ENCODE measurements around the gene GMPPB. TPM values are rescaled to one million over a fixed set of nuclear protein-coding genes. Genes with fewer than 3 reads are reported as not detected.

GMPPB gene
- total RNA-seq (10 to 100 TPM; 41.0 to 69.5 TPM), polyA plus RNA-seq (ENCODE audit: insufficient read length in 6 of 6) (10 to 100 TPM; 11.0 to 19.8 (median 12.6) TPM)
- long read RNA-seq, donor 1, full-length matches to known transcripts: 11 of 11 reads
- long read RNA-seq, donor 1, partial matches to known transcripts: 0 of 11 reads
- long read RNA-seq, donor 1, other reads (novel, unspliced or antisense): 0 of 11 reads
- long read RNA-seq, donor 2, partial matches to known transcripts: 0 of 5 reads
- long read RNA-seq, donor 2, other reads (novel, unspliced or antisense): 0 of 5 reads
- long read RNA-seq, donor 3, partial matches to known transcripts: 12 of 14 reads
- long read RNA-seq, donor 3, other reads (novel, unspliced or antisense): 0 of 14 reads
- long read RNA-seq, donor 4, transcript GMPPB-202 (9 exons, 1,582 nt): major isoform, 42 of 48 reads
- long read RNA-seq, donor 4, partial matches to known transcripts: 1 of 48 reads
- long read RNA-seq, donor 4, other reads (novel, unspliced or antisense): 4 of 48 reads
- long read RNA-seq, donor 5, partial matches to known transcripts: 0 of 4 reads
- long read RNA-seq, donor 5, other reads (novel, unspliced or antisense): 0 of 4 reads
- long read RNA-seq, donor 6, partial matches to known transcripts: 0 of 5 reads
- long read RNA-seq, donor 6, other reads (novel, unspliced or antisense): 0 of 5 reads
- long read RNA-seq, donor 7, partial matches to known transcripts: 0 of 5 reads
- long read RNA-seq, donor 7, other reads (novel, unspliced or antisense): 0 of 5 reads
- long read RNA-seq, donor 8, transcript GMPPB-202 (9 exons, 1,582 nt): major isoform, 6 of 8 reads
- long read RNA-seq, donor 8, partial matches to known transcripts: 0 of 8 reads
- long read RNA-seq, donor 8, other reads (novel, unspliced or antisense): 0 of 8 reads
- long read RNA-seq, donor 9: 0 reads
- long read RNA-seq, donor 10, full-length matches to known transcripts: 145 of 163 reads
- long read RNA-seq, donor 10, partial matches to known transcripts: 2 of 163 reads
- long read RNA-seq, donor 10, other reads (novel, unspliced or antisense): 16 of 163 reads
- long read RNA-seq, donor 11, transcript GMPPB-202 (9 exons, 1,582 nt): major isoform, 7 of 7 reads
- long read RNA-seq, donor 11, partial matches to known transcripts: 0 of 7 reads
- long read RNA-seq, donor 11, other reads (novel, unspliced or antisense): 0 of 7 reads
- long read RNA-seq, donor 12, transcript GMPPB-202 (9 exons, 1,582 nt): major isoform, 9 of 10 reads
- long read RNA-seq, donor 12, partial matches to known transcripts: 0 of 10 reads
- long read RNA-seq, donor 12, other reads (novel, unspliced or antisense): 0 of 10 reads

- peak within 1 kb of the TSS; percentile 95 to 99 for H3K4me3 ChIP-seq
- intact Hi-C loops (cut with DNase I): no loop called here
- H3K27ac ChIP-seq: peak within 1 kb of the TSS; percentile 93 to 98
- peaks cover 22 to 56% of the 10 kb centered on the region in 2 donors for H3K4me1 ChIP-seq
- ATAC-seq: peak; percentile 87
- peak; percentile 90 to 99 (median 98) for DNase-seq
- no peaks in the 10 kb centered on the region for H3K9me3 ChIP-seq
- TF ChIP-seq CTCF (IDR thresholded peaks at IDR 0.05): no peak
- no peaks in the 10 kb centered on the region for H3K27me3 ChIP-seq
- peaks cover 0 to 64% of the 10 kb centered on the region in 2 donors for H3K36me3 ChIP-seq
Observed at GRCh38 chr3:49723628-49724551, at the start of gene GMPPB. TSS of gene GMPPB (minus strand) at chr3:49723951. CDS start at chr3:49723726, 225 bp downstream.

- intact Hi-C loops (cut with DNase I): no loop called here
- no peaks in the 10 kb centered on the region for H3K27me3 ChIP-seq
- H3K4me1 ChIP-seq: peaks cover 0 to 15% of the 10 kb centered on the region in 2 donors
- no peak for TF ChIP-seq CTCF (IDR thresholded peaks at IDR 0.05)
- ATAC-seq: no peak
- no peak overlapping the region for H3K27ac ChIP-seq
- peaks cover 0 to 31% of the 10 kb centered on the region in 2 donors for H3K36me3 ChIP-seq
- no peaks in the 10 kb centered on the region for H3K9me3 ChIP-seq
- H3K4me3 ChIP-seq: no peak overlapping the region
- DNase-seq: no peak
Observed at GRCh38 chr3:49772703-49773102, 49.0 kb upstream of the GMPPB start.

- intact Hi-C loops (cut with DNase I): no loop called here
- Histone ChIP-seq H3K4me1 (peaks cover 0 to 15% of the 10 kb centered on the region in 2 donors), H3K4me3 (no peak overlapping the region), H3K27ac (no peak overlapping the region), H3K9me3 (no peaks in the 10 kb centered on the region), H3K36me3 (peaks cover 0 to 20% of the 10 kb centered on the region in 2 donors), H3K27me3 (no peaks in the 10 kb centered on the region)
- no peak for TF ChIP-seq CTCF (IDR thresholded peaks at IDR 0.05)
- no peak for DNase-seq
- no peak for ATAC-seq
Observed at GRCh38 chr3:49771340-49771938, 47.7 kb upstream of the GMPPB start.

- DNase-seq: no peak
- H3K27me3 ChIP-seq: no peaks in the 10 kb centered on the region
- peaks cover 0 to 23% of the 10 kb centered on the region in 2 donors for H3K36me3 ChIP-seq
- H3K27ac ChIP-seq: no peak overlapping the region
- ATAC-seq: no peak
- no peak overlapping the region for H3K4me3 ChIP-seq
- H3K9me3 ChIP-seq: no peaks in the 10 kb centered on the region
- peaks cover 0 to 15% of the 10 kb centered on the region in 2 donors for H3K4me1 ChIP-seq
- no peak for TF ChIP-seq CTCF (IDR thresholded peaks at IDR 0.05)
- intact Hi-C loops (cut with DNase I): no loop called here
Observed at GRCh38 chr3:49769926-49770325, 46.2 kb upstream of the GMPPB start.

Measured in left lung (tissue), 14 donors.